Cardiac fibroblast (primary cell): ENCODE data around the gene SLC16A3.

Experiments used
- DNase-seq, 2 donors: peaks; one replicate each; pipeline versions ENCODE4 v3.0.0 to v3.0.0-alpha.2; 2010; ENCODE audit warnings: low read depth in 2 of 2
- H3K4me3 ChIP-seq, 2 donors: replicated peaks in 1 of 2; 1 replicate in 1 of 2; 2 replicates in 1 of 2; pipeline ENCODE4 v1.5.1; 2011; ENCODE audit warnings: low read depth in 2 of 2, low read length in 2 of 2, mild to moderate bottlenecking in 2 of 2, moderate library complexity in 1 of 2
- CTCF ChIP-seq: IDR thresholded peaks from one replicate; pipeline ENCODE4 v1.5.1; 2011; ENCODE audit warnings: low read depth, mild to moderate bottlenecking, low read length, inconsistent platforms

The SLC16A3 gene

GRCh38 chr17:82283208-82283749 lies 54.4 kb downstream of the SLC16A3 start:
- peak; percentile 57 to 87 for DNase-seq
- TF ChIP-seq CTCF: no peak
- H3K4me3 ChIP-seq: no peak overlapping the region

- no peak overlapping the region for H3K4me3 ChIP-seq
- DNase-seq: no peak
- no peak for TF ChIP-seq CTCF
Observed at GRCh38 chr17:82285141-82285540, 56.3 kb downstream of the SLC16A3 start.

- TF ChIP-seq CTCF: no peak
Observed at GRCh38 chr17:82287013-82287867, 58.4 kb downstream of the SLC16A3 start.

GRCh38 chr17:82287868-82288801 lies 59.3 kb downstream of the SLC16A3 start:
- DNase-seq: peak; percentile 87 to 99
- TF ChIP-seq CTCF: no peak
- no peak overlapping the region for H3K4me3 ChIP-seq

More at GRCh38 chr17:82287013-82287867, 58.4 kb downstream of the SLC16A3 start:
- DNase-seq: no peak
- no peak overlapping the region for H3K4me3 ChIP-seq
